Peyer's patch (tissue), 4 donors: ENCODE measurements around the gene TGFBR3L. TPM values are rescaled to one million over a fixed set of nuclear protein-coding genes. Genes with fewer than 3 reads are reported as not detected.
"Not testable (repeated sequence)": the region's sequence is repeated elsewhere in the genome, so short reads cannot be mapped to it uniquely, and the experiment has no call there.

ENCODE experiments used
- DNase-seq, 3 donors: peaks; one replicate each; pipeline ENCODE4 v3.0.0-alpha.2; 2017 to 2019
- H3K27ac ChIP-seq, 4 donors: fragments of 200-600 bp; sonication (generic); one replicate each; pipeline ENCODE4 v1.5.1; 2016 to 2019
- H3K27me3 ChIP-seq, 2 donors: fragments of 200-600 bp; sonication (generic); one replicate each; pipeline ENCODE4 v1.5.1; 2019
- H3K36me3 ChIP-seq, 3 donors: fragments of 200-600 bp; sonication (generic); one replicate each; pipeline ENCODE4 v1.5.1; 2016 to 2019
- H3K4me1 ChIP-seq, 4 donors: fragments of 200-600 bp; sonication (generic); one replicate each; pipeline ENCODE4 v1.5.1; 2016 to 2019
- H3K4me3 ChIP-seq, 4 donors: fragments of 200-600 bp; sonication (generic); 1 replicate in 3 of 4; 2 replicates in 1 of 4; pipeline ENCODE4 v1.5.1; 2016 to 2019; ENCODE audit warnings: mild to moderate bottlenecking in 1 of 4
- H3K9me3 ChIP-seq, 4 donors: fragments of 200-600 bp; sonication (generic); one replicate each; pipeline ENCODE4 v1.5.1; 2016 to 2019; ENCODE audit warnings: mild to moderate bottlenecking in 1 of 4
- CTCF ChIP-seq, 6 experiments: fragments of 450-650 bp in 4 of 6; fragments of 200-600 bp in 2 of 6; sonication (generic) in 1 of 6; IDR thresholded peaks; one replicate each; pipeline ENCODE4 v1.5.1; 2017 to 2019; ENCODE audit warnings: antibody characterized with exemption in 6 of 6, mild to moderate bottlenecking in 3 of 6, moderate library complexity in 1 of 6
- POLR2A ChIP-seq, 2 donors: fragments of 450-650 bp; IDR thresholded peaks; one replicate each; pipeline ENCODE4 v1.5.1; 2017; ENCODE audit warnings: antibody characterized with exemption in 2 of 2, mild to moderate bottlenecking in 2 of 2, moderate library complexity in 2 of 2
- total RNA-seq, 4 donors: library from RNA; depleted of rRNA; stranded (reverse); fragments of >200 nt; gene quantifications; one replicate each; pipeline ENCODE4 v1.1.0, GENCODE V29; 2016

TGFBR3L gene
- total RNA-seq, 4 donors from 2014 or later: not detected

DNA sequence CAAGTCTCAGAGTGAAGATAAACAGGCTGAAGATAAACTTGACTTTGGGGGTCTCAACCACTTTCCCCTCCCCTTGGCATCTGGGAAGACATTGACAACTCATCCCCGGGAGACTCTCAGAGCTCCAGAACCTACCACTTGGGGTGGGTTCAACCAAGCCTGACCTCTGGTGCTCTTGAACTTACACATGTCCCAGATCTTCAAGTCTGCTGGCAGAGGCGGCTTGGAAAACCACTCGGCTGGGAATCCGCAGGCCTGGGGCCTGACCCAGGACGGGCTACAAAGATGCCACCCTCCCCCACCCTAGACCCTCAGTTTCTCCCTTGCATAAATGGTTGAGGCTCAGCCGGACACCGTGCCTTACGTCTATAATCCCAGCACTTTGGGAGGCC lies 25.8 kb upstream of the TGFBR3L start:
- Histone ChIP-seq H3K36me3 (no peaks in the 10 kb centered on the region), H3K27ac (no peak overlapping the region), H3K27me3 (peaks cover 0 to 10% of the 10 kb centered on the region in 2 donors)

GRCh38 chr19:7893362-7894101 lies 21.1 kb upstream of the TGFBR3L start:
- H3K4me3 ChIP-seq, H3K9me3 ChIP-seq, H3K27me3 ChIP-seq, DNase-seq, H3K27ac ChIP-seq, H3K36me3 ChIP-seq: not testable (repeated sequence)
- H3K4me1 ChIP-seq: peaks cover 0 to 11% (median 0%) of the 10 kb centered on the region in 4 donors

More for the DNA sequence above, 25.8 kb upstream of the TGFBR3L start:
- peak overlapping the region in 2 of 4 donors; percentile 53 to 56 for H3K4me3 ChIP-seq
- no peak for DNase-seq
- no peak for TF ChIP-seq POLR2A (IDR thresholded peaks at IDR 0.05)
- TF ChIP-seq CTCF (IDR thresholded peaks at IDR 0.05): no peak
- H3K9me3 ChIP-seq: no peaks in the 10 kb centered on the region
- peaks cover 0 to 12% (median 0%) of the 10 kb centered on the region in 4 donors for H3K4me1 ChIP-seq

DNA sequence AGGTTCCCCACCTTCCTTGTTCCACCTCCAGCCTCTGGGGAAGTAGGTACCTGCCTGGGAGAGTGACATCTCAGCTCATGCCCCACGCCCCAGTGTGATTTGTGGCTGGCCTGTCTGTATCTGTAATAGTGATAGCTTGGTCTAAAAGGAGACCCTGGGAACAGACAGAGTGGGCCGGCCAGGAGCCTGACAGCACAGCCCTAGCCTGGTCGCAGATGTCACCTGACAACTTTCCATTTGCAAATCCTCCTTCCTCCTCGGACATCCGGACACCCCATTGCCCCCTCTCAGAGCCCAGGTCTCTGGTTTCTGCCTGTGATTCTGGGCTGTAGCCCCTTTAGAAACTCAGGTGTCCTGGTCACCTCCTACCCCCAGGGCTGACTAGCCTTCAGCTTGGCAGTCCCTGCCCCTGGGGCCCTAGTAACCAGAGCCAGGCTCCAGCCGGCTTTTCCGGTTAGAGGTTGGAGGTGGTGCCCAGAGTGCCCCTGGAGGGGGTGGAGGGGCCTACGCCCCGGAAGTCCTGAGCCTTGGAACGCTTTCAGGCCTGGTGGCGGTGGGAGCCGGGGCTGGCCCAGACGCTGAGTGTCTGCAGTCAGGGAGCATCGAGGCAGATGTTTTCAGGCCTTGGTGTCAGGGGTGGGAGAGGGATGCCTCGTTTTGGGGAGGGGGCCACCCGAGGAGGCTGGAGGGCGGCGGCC lies 19.9 kb upstream of the TGFBR3L start:
- no peak overlapping the region for H3K4me3 ChIP-seq
- H3K27ac ChIP-seq: no peak overlapping the region
- no peaks in the 10 kb centered on the region for H3K27me3 ChIP-seq
- DNase-seq: peak in 1 of 3 donors; percentile 51
- TF ChIP-seq POLR2A (IDR thresholded peaks at IDR 0.05) (no peak), CTCF (IDR thresholded peaks at IDR 0.05) (no peak)
- no peaks in the 10 kb centered on the region for H3K36me3 ChIP-seq
- H3K4me1 ChIP-seq: peaks cover 0 to 5% (median 0%) of the 10 kb centered on the region in 4 donors
- no peaks in the 10 kb centered on the region for H3K9me3 ChIP-seq

DNA sequence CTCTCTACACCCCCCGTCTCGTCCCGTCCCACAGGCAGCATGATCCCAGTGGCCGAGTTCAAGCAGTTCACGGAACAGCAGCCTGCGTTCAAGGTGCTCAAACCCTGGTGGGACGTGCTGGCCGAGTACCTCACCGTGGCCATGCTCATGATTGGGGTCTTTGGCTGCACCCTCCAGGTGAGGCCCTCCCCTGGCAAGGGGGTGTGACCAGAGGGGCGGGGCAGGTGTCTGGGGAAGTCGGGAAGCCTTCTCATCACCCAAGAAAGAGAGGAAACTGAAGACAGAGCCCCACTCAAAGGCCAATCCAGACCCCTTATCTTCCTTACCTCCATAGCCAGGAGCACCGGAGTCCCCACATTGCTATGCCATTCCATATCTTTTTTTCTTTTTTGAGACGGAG lies 19.1 kb upstream of the TGFBR3L start:
- no peak overlapping the region for H3K4me3 ChIP-seq
- H3K36me3 ChIP-seq: no peaks in the 10 kb centered on the region
- no peak for TF ChIP-seq POLR2A (IDR thresholded peaks at IDR 0.05)
- no peak for TF ChIP-seq CTCF (IDR thresholded peaks at IDR 0.05)
- H3K4me1 ChIP-seq: peaks cover 0 to 5% (median 0%) of the 10 kb centered on the region in 4 donors
- H3K9me3 ChIP-seq: no peaks in the 10 kb centered on the region
- DNase-seq: peak in 1 of 3 donors; percentile 40
- no peak overlapping the region for H3K27ac ChIP-seq
- H3K27me3 ChIP-seq: no peaks in the 10 kb centered on the region

DNA sequence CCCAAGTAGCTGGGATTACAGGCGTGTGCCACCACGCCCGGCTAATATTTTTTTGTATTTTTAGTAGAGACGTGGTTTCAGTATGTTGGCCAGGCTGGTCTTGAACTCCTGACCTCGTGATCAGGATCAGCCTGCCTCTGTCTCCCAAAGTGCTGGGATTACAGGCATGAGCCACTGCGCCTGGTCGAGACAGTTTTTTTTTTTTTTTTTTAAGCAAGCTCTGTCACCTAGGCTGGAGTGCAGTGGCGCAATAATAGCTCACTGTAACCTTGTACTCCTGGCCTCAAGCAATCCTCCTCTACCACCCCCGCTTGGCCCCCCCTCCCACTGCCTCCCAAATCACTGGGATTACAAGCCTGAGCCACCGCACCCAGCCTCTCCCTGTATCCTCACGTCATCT lies 17.3 kb upstream of the TGFBR3L start:
- no peak for DNase-seq
- Histone ChIP-seq H3K4me1 (peaks cover 0 to 6% (median 0%) of the 10 kb centered on the region in 4 donors), H3K27me3 (no peaks in the 10 kb centered on the region), H3K36me3 (no peaks in the 10 kb centered on the region), H3K9me3 (no peaks in the 10 kb centered on the region), H3K4me3 (no peak overlapping the region), H3K27ac (peak overlapping the region in 1 of 4 donors; percentile 19)
- TF ChIP-seq POLR2A (IDR thresholded peaks at IDR 0.05) (no peak), CTCF (IDR thresholded peaks at IDR 0.05) (no peak)

DNA sequence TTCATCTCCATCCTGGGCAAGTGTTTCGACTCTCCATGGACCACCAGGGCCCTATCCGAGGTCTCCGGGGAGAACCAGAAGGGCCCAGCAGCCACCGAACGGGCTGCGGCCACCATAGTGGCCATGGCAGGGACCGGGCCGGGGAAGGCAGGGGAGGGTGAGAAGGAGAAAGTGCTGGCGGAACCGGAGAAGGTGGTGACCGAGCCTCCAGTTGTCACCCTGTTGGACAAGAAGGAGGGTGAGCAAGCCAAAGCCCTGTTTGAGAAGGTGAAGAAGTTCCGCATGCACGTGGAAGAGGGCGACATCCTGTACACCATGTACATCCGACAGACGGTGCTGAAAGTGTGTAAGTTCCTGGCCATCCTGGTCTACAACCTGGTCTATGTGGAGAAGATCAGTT lies 15.7 kb upstream of the TGFBR3L start:
- Histone ChIP-seq H3K9me3 (no peaks in the 10 kb centered on the region), H3K36me3 (no peaks in the 10 kb centered on the region), H3K4me3 (no peak overlapping the region), H3K27me3 (no peaks in the 10 kb centered on the region), H3K27ac (no peak overlapping the region), H3K4me1 (peaks cover 0 to 14% (median 5%) of the 10 kb centered on the region in 4 donors)
- TF ChIP-seq CTCF (IDR thresholded peaks at IDR 0.05) (no peak), POLR2A (IDR thresholded peaks at IDR 0.05) (no peak)
- peak in 1 of 3 donors; percentile 32 for DNase-seq
